GM19463 (cell line): Measurements from ENCODE around the gene FOCAD.
A peak's percentile ranks its signal among the peaks of the same experiment; 100 is the strongest.
"Not testable (repeated sequence)": the region's sequence is repeated elsewhere in the genome, so short reads cannot be mapped to it uniquely, and the experiment has no call there.

Experiments used
- ATAC-seq: cut with Tn5 transposase; IDR thresholded peaks from one replicate; pipeline ENCODE4 v1.9.1; 2021; ENCODE audit warnings: mild to moderate bottlenecking, moderate library complexity; ENCODE audit not compliant: unreplicated experiment

FOCAD gene

GRCh38 chr9:20684035-20684874 lies at the start of gene FOCAD:
TSS of gene FOCAD (plus strand) at chr9:20684259. CDS start at chr9:20715354, 31,095 bp downstream.
- peak; percentile 98 for ATAC-seq

GRCh38 chr9:20634895-20635294 lies 49.2 kb upstream of the FOCAD start:
- ATAC-seq = no peak

- ATAC-seq = no peak
These were observed 47.1 kb upstream of the FOCAD start for GRCh38 chr9:20636888-20637440.

- peak; percentile 91 for ATAC-seq
These were observed 43.5 kb upstream of the FOCAD start for GRCh38 chr9:20640331-20641187.

GRCh38 chr9:20642045-20642444 lies 42.0 kb upstream of the FOCAD start:
- ATAC-seq = no peak

- no peak for ATAC-seq
These were observed 40.4 kb upstream of the FOCAD start for GRCh38 chr9:20643660-20644059.

GRCh38 chr9:20646656-20647055 lies 37.4 kb upstream of the FOCAD start:
- ATAC-seq = no peak

GRCh38 chr9:20649381-20649780 lies 34.7 kb upstream of the FOCAD start:
- no peak for ATAC-seq

GRCh38 chr9:20650313-20650712 lies 33.7 kb upstream of the FOCAD start:
- no peak for ATAC-seq

- no peak for ATAC-seq
These were observed 33.2 kb upstream of the FOCAD start for GRCh38 chr9:20650750-20651299.

- no peak for ATAC-seq
These were observed 32.1 kb upstream of the FOCAD start for GRCh38 chr9:20651939-20652338.

GRCh38 chr9:20658246-20658667 lies 25.8 kb upstream of the FOCAD start:
- ATAC-seq = not testable (repeated sequence)

GRCh38 chr9:20658677-20659473 lies 25.2 kb upstream of the FOCAD start:
- ATAC-seq = no peak

- ATAC-seq = no peak
These were observed 24.5 kb upstream of the FOCAD start for GRCh38 chr9:20659474-20659967.

GRCh38 chr9:20662156-20662555 lies 21.9 kb upstream of the FOCAD start:
- no peak for ATAC-seq

- ATAC-seq = no peak
These were observed 20.9 kb upstream of the FOCAD start for GRCh38 chr9:20663133-20663532.

GRCh38 chr9:20664501-20664900 lies 19.6 kb upstream of the FOCAD start:
- no peak for ATAC-seq

- ATAC-seq = no peak
These were observed 13.7 kb upstream of the FOCAD start for GRCh38 chr9:20670395-20670794.

- ATAC-seq = no peak
These were observed 12.4 kb upstream of the FOCAD start for GRCh38 chr9:20671635-20672034.

GRCh38 chr9:20673537-20673936 lies 10.5 kb upstream of the FOCAD start:
- not testable (repeated sequence) for ATAC-seq
